B cell (primary cell): ENCODE data around the gene JARID2. TPM values are rescaled to one million over a fixed set of nuclear protein-coding genes. Genes with fewer than 3 reads are reported as not detected.
A peak's percentile ranks its signal among the peaks of the same experiment; 100 is the strongest.

ENCODE experiments used
- ATAC-seq: fragments of 200-7000 bp; cut with Tn5 transposase; one replicate; pipeline ENCODE4 v1.10.0; 2021; ENCODE audit warnings: low read depth, mild to moderate bottlenecking, moderate number of reproducible peaks, moderate library complexity
- CTCF ChIA-PET: fragments of 350-600 bp; sonication (Branson Sonifier 250); formaldehyde crosslinking; loops from one replicate; lab custom pipeline; 2021; ENCODE audit warnings: antibody characterized with exemption, inconsistent platforms; lab: Charles Lee
- POLR2A ChIA-PET: fragments of 350-600 bp; sonication (Branson Sonifier 250); formaldehyde crosslinking; loops from one replicate; lab custom pipeline; 2021; ENCODE audit warnings: antibody characterized with exemption; lab: Charles Lee
- DNase-seq: peaks from one replicate; pipeline ENCODE4 v3.0.0; 2013
- H2AFZ ChIP-seq: 2 replicates; pipeline ENCODE4 v1.6.1; 2012; ENCODE audit warnings: mild to moderate bottlenecking, low read depth, low read length; ENCODE audit not compliant: insufficient read depth, poor library complexity, severe bottlenecking
- H3K27ac ChIP-seq, 2 donors: 1 replicate in 1 of 2; 2 replicates in 1 of 2; pipeline ENCODE4 v1.5.1; 2012 to 2013; ENCODE audit warnings: low read length in 2 of 2, mild to moderate bottlenecking in 2 of 2, moderate library complexity in 1 of 2
- H3K27me3 ChIP-seq, 4 experiments: fragments of 200-600 bp in 1 of 4; sonication (generic) in 1 of 4; replicated peaks in 1 of 4; 1 replicate in 2 of 4; 2 replicates in 2 of 4; pipeline versions ENCODE4 v1.6.1 to v1.7.0; 2013 to 2016; ENCODE audit warnings: low read length in 3 of 4, mild to moderate bottlenecking in 2 of 4, mixed read lengths in 1 of 4, moderate library complexity in 1 of 4; ENCODE audit not compliant: insufficient read depth in 4 of 4, control insufficient read depth in 3 of 4; ENCODE audit errors: control extremely low read depth in 1 of 4
- H3K36me3 ChIP-seq, 2 experiments: replicated peaks in 1 of 2; 1 replicate in 1 of 2; 2 replicates in 1 of 2; pipeline versions ENCODE4 v1.6.1 to v1.7.1; 2013; ENCODE audit warnings: low read length in 1 of 2; ENCODE audit not compliant: insufficient read depth in 2 of 2, control insufficient read depth in 1 of 2; ENCODE audit errors: control extremely low read depth in 1 of 2, extremely low read depth in 1 of 2
- H3K4me1 ChIP-seq, 2 donors: fragments of 200-600 bp in 1 of 2; sonication (generic) in 1 of 2; 1 replicate in 1 of 2; 2 replicates in 1 of 2; pipeline versions ENCODE4 v1.5.1 to v1.6.1; 2013 to 2017; ENCODE audit warnings: low read length in 2 of 2; ENCODE audit not compliant: control insufficient read depth in 2 of 2, insufficient read depth in 2 of 2
- H3K4me2 ChIP-seq: replicated peaks from 2 replicates; pipeline ENCODE3; 2012; ENCODE audit warnings: mild to moderate bottlenecking, low read depth, low read length; ENCODE audit not compliant: poor library complexity, severe bottlenecking
- H3K4me3 ChIP-seq, 5 experiments: fragments of 200-600 bp in 1 of 5; sonication (generic) in 1 of 5; 1 replicate in 3 of 5; 2 replicates in 2 of 5; pipeline versions ENCODE4 v1.5.1 to v1.7.0; 2011 to 2016; ENCODE audit warnings: low read length in 4 of 5, mild to moderate bottlenecking in 4 of 5, low read depth in 2 of 5, control low read depth in 1 of 5, moderate library complexity in 1 of 5; ENCODE audit not compliant: insufficient read depth in 1 of 5; ENCODE audit errors: control extremely low read depth in 1 of 5, extremely low read depth in 1 of 5
- H3K79me2 ChIP-seq: fragments of 200-600 bp; sonication (generic); one replicate; pipeline ENCODE4 v1.6.0; 2016; ENCODE audit warnings: low read length; ENCODE audit not compliant: control insufficient read depth, insufficient read depth
- H3K9ac ChIP-seq: fragments of 200-600 bp; sonication (generic); 2 replicates; pipeline ENCODE4 v1.6.1; 2017; ENCODE audit warnings: mild to moderate bottlenecking, low read length, moderate library complexity
- H3K9me3 ChIP-seq, 3 donors: one replicate each; pipeline versions ENCODE4 v1.6.1 to v1.7.1; 2013; ENCODE audit warnings: low read length in 2 of 3; ENCODE audit not compliant: control insufficient read depth in 2 of 3, insufficient read depth in 1 of 3; ENCODE audit errors: control extremely low read depth in 1 of 3
- H4K20me1 ChIP-seq: 2 replicates; pipeline ENCODE4 v1.6.0; 2012; ENCODE audit warnings: mild to moderate bottlenecking, low read length; ENCODE audit not compliant: insufficient read depth, control insufficient read depth, poor library complexity, severe bottlenecking
- H3K27ac Mint-ChIP-seq: one replicate; pipeline ENCODE4 v1.8.0; 2021; ENCODE audit warnings: mixed read lengths
- H3K27me3 Mint-ChIP-seq: one replicate; pipeline ENCODE4 v1.8.0; 2021; ENCODE audit warnings: mixed read lengths
- H3K4me1 Mint-ChIP-seq: one replicate; pipeline ENCODE4 v1.8.0; 2021; ENCODE audit warnings: mixed read lengths
- H3K4me3 Mint-ChIP-seq: one replicate; pipeline ENCODE4 v1.8.0; 2021; ENCODE audit warnings: mixed read lengths
- H3K9me3 Mint-ChIP-seq: one replicate; pipeline ENCODE4 v1.8.0; 2022; ENCODE audit warnings: mixed read lengths; ENCODE audit not compliant: insufficient read depth
- CTCF ChIP-seq: fragments of 200-600 bp; IDR thresholded peaks from one replicate; pipeline ENCODE4 v1.8.0; 2022; ENCODE audit warnings: antibody characterized with exemption, mild to moderate bottlenecking
- EZH2 ChIP-seq: IDR thresholded peaks from 2 replicates; pipeline ENCODE4 v1.6.1; 2012; ENCODE audit warnings: borderline replicate concordance, low read depth, mild to moderate bottlenecking, moderate library complexity, low read length; ENCODE audit not compliant: insufficient read depth, poor library complexity, severe bottlenecking
- WGBS: methylation state at CpG from one replicate; pipeline ENCODE4 v1.1.5; 2013; ENCODE audit warnings: missing lambda C conversion rate; ENCODE audit not compliant: insufficient coverage; 5-methylcytosine and 5-hydroxymethylcytosine counted together
- intact Hi-C: fragments of 100-400 bp; cut with micrococcal nuclease; formaldehyde crosslinking; loops from one replicate; pipeline ENCODE4 v1.10.0; 2022
- polyA plus RNA-seq: library from polyadenylated mRNA; depleted of rRNA; stranded (reverse); fragments of >200 nt; gene quantifications from 2 replicates; pipeline ENCODE4 v1.2.3, GENCODE V29; 2012
- total RNA-seq, 2 donors: library from RNA; stranded (reverse); fragments of 120-200 nt in 1 of 2; gene quantifications; 1 replicate in 1 of 2; 2 replicates in 1 of 2; pipeline versions ENCODE4 v1.2.3 to v1.2.4, GENCODE V29; 2013 to 2022

JARID2 gene
- total and polyA plus RNA-seq, 2 donors (not counting 1 experiment from before 2014, with no cell fraction given): 11.0 to 58.1 TPM

DNA sequence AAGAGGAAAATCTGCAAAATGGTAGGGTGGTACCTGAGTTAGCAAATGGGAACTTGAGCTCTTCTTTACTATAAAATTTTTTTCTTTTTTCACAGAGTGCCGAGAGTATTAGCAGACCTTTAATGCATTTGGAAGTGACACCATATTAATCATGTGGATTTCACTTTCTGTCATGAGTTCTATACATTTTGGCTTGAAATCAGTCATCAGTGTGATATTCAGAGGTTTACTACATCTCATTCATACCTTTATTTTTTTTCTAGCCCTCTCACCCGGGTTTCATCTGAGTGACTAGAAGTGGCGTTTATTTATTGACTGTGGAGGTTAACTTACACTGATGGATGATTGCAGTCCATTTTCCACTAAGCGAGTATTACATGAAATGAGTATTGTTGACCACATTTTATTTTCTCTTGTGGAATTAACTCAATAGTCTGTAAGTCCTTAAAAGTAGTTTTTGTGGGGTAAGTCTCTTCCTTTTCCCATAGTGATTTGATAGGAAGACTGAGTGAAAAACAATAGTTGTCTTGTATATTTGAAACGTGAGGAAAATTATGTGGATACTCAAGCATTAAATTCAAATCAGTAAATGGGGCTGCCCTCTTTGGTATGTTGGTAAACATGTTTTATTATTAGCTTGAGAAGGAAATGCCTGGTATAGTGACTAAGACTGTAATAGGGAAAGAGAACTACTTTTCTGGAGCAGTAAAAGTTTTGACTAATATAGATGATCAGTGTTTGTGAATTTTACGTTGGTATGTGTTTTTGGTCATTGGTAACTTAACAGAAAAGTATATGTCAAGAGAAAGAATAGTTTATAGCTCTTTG, 55.5 kb downstream of the JARID2 start:
- POLR2A ChIA-PET: no interaction called here

More for the DNA sequence above, 55.5 kb downstream of the JARID2 start:
- no peak overlapping the region for H2AFZ ChIP-seq
- H3K4me1 Mint-ChIP-seq: peaks cover 81% of the 10 kb centered on the region
- H3K27ac ChIP-seq: no peak overlapping the region
- H3K4me1 ChIP-seq: peaks cover 73% of the 10 kb centered on the region in 2 donors
- no peak for TF ChIP-seq CTCF
- no peak for TF ChIP-seq EZH2
- H3K27me3 Mint-ChIP-seq: no peaks in the 10 kb centered on the region
- H3K79me2 ChIP-seq: peaks cover 97% of the 10 kb centered on the region
- H3K27me3 ChIP-seq: no peaks in the 10 kb centered on the region
- intact Hi-C loops: loop anchor here (2.0 to 5.0 kb wide), 2 partner anchors 15 to 34 kb away; no protein-coding TSS in a partner anchor
- H4K20me1 ChIP-seq: peaks cover 44% of the 10 kb centered on the region
- H3K36me3 ChIP-seq: no peaks in the 10 kb centered on the region
- DNase-seq (no peak), ATAC-seq (no peak)
- H3K9me3 Mint-ChIP-seq: no peaks in the 10 kb centered on the region
- H3K9me3 ChIP-seq: no peaks in the 10 kb centered on the region
- H3K4me2 ChIP-seq: no peak overlapping the region
- CTCF ChIA-PET: no interaction called here
- WGBS: no CpG with 5 or more reads among the region's 6 CpGs
- peak overlapping the region; percentile 6 for H3K4me3 Mint-ChIP-seq
- no peak overlapping the region for H3K27ac Mint-ChIP-seq
- H3K9ac ChIP-seq: no peak overlapping the region
- H3K4me3 ChIP-seq: no peak overlapping the region
